ENCODE results near the gene SLC35B2.

Gene SLC35B2

DNA sequence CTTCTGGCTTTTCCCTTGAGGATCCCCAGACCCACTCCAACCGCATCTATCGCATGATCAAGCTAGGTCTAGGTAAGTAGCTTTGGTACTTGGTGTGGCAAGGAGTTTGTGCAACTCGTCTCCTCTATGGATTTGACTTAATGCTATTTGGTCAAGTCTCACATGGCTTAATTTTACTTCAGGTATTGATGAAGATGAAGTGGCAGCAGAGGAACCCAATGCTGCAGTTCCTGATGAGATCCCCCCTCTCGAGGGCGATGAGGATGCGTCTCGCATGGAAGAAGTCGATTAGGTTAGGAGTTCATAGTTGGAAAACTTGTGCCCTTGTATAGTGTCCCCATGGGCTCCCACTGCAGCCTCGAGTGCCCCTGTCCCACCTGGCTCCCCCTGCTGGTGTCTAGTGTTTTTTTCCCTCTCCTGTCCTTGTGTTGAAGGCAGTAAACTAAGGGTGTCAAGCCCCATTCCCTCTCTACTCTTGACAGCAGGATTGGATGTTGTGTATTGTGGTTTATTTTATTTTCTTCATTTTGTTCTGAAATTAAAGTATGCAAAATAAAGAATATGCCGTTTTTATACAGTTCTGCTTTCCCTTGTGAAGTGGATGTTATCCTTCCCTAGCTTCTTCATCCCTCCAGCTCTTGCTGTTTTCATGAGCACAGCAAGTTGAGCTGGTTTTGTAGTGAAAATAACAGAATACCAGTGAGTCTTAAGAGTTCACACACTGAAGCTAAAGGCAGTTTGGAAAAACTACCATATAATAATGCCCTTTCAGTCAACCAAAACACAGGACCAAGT, 3.8 kb downstream of the SLC35B2 start:
- DNase-seq (ENCODE audit: low read depth), result no peak

GRCh38 chr6:44251576-44252524, 5.5 kb downstream of the SLC35B2 start:
- DNase-seq (ENCODE audit: low read depth), result no peak

DNA sequence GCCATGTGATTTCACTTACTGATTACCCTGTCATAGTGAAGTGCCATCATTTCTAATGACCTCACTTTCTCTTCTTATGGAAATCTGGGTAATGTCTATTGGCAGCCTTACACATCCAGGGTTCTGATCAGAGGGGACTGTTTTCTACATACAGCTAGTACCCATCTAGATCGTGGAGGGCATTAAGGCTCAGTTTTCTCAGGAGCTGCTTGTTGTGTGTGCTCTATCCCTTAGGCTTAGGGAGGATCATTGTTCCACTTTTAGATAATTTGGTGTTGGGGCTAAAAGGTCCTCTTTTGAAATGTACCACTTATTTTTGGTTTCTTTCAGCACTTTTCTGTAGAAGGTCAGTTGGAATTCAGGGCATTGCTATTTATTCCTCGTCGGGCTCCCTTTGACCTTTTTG, 6.6 kb downstream of the SLC35B2 start:
- DNase-seq (ENCODE audit: low read depth), result no peak

DNA sequence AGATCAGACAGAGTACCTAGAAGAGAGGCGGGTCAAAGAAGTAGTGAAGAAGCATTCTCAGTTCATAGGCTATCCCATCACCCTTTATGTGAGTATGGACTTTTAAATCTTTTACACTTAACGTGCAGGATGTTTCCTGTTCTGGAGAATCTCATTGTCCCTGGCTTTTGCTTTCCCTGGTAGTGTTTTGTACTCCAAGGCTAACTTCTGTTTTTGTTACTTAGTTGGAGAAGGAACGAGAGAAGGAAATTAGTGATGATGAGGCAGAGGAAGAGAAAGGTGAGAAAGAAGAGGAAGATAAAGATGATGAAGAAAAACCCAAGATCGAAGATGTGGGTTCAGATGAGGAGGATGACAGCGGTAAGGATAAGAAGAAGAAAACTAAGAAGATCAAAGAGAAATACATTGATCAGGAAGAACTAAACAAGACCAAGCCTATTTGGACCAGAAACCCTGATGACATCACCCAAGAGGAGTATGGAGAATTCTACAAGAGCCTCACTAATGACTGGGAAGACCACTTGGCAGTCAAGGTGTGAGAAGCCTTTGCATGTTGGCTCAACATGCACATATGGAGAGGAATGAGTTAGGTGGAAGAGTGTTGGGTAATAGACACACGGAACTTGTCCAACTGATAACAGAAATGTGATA, 7.1 kb downstream of the SLC35B2 start:
- DNase-seq (ENCODE audit: low read depth), result no peak

DNA sequence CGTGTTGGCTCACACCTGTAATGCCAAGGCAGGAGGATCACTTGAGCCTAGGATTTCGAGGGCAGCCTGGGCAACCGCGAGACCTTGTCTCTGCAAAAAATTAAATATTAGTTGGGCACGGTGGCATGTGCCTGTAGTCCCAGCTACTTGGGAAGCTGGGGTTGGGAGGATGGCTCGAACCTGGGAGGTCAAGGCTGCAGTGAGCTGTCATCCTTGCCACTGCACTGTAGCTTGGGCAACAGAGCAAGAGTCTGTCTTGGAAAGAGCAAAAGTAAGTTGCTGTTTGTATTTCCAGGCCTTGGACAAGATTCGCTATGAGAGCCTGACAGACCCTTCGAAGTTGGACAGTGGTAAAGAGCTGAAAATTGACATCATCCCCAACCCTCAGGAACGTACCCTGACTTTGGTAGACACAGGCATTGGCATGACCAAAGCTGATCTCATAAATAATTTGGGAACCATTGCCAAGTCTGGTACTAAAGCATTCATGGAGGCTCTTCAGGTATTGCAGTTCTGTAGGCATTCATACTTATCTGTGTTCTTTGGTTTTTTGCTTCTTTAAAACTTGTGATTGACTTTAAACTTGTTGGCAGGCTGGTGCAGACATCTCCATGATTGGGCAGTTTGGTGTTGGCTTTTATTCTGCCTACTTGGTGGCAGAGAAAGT, 8.1 kb downstream of the SLC35B2 start:
- no peak for DNase-seq (ENCODE audit: low read depth)

DNA sequence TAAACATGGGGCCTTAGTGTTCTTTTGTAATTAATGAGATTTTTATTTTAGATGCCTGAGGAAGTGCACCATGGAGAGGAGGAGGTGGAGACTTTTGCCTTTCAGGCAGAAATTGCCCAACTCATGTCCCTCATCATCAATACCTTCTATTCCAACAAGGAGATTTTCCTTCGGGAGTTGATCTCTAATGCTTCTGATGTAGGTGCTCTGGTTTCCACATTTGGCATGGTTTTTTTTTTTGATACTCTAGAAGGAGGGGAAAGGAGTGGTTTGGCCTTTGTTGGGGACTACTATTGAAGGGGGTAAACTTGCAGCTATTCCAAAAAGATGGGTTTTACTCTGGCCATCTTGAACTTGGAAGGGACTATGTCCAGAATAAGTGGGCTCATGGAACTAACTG, 8.7 kb downstream of the SLC35B2 start:
- DNase-seq (ENCODE audit: low read depth), result no peak

GRCh38 chr6:44247338-44248302, 9.7 kb downstream of the SLC35B2 start:
- peak; percentile 82 for DNase-seq (ENCODE audit: low read depth)

- DNase-seq (ENCODE audit: low read depth), result peak; percentile 85
Observed at GRCh38 chr6:44246663-44247337, 10.5 kb downstream of the SLC35B2 start, which contains the start of gene HSP90AB1. TSS of gene HSP90AB1 (plus strand) at chr6:44247101. CDS start at chr6:44248630, 1,529 bp downstream.

GRCh38 chr6:44245912-44246662, 11.2 kb downstream of the SLC35B2 start:
- peak; percentile 75 for DNase-seq (ENCODE audit: low read depth)

GRCh38 chr6:44245391-44245911, 11.9 kb downstream of the SLC35B2 start:
- no peak for DNase-seq (ENCODE audit: low read depth)

- no peak for DNase-seq (ENCODE audit: low read depth)
Observed at GRCh38 chr6:44243345-44243744, 14.0 kb downstream of the SLC35B2 start.

- no peak for DNase-seq (ENCODE audit: low read depth)
Observed at GRCh38 chr6:44238687-44239350, 18.5 kb downstream of the SLC35B2 start.

DNA sequence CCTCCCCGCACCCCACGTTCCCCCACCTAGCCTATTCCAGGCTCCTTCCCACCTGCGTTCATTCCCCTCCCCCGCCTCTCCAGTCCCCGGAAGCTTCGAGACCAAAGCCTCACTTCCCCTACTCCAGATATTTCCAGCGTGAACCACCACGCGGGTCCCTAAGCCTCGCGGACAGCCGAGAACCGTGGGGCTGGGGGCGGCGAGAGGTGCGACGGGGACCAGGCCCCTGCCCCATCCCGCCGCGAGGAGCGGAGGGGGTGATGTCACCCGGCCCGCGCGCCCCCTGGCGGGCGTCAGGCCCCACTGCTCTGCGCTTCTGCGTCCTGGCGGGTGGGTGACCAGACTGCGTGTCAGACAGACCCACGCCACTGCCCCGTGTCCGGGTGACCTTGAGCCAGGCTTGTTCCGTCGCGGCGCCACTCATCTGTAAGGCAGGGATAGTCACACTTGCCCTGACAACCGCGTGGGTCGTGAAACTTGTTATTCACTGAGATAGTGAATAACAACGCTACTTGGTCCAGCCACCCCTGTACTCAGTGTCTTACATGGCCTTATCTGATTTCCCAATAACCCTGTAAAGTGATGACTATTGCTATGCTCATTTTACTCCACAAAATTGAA, 19.4 kb downstream of the SLC35B2 start:
- peak; percentile 50 for DNase-seq (ENCODE audit: low read depth)

GRCh38 chr6:44237021-44237812, 20.1 kb downstream of the SLC35B2 start:
- peak; percentile 50 for DNase-seq (ENCODE audit: low read depth)

GRCh38 chr6:44235891-44236516, 21.3 kb downstream of the SLC35B2 start:
- DNase-seq (ENCODE audit: low read depth), result no peak

DNA sequence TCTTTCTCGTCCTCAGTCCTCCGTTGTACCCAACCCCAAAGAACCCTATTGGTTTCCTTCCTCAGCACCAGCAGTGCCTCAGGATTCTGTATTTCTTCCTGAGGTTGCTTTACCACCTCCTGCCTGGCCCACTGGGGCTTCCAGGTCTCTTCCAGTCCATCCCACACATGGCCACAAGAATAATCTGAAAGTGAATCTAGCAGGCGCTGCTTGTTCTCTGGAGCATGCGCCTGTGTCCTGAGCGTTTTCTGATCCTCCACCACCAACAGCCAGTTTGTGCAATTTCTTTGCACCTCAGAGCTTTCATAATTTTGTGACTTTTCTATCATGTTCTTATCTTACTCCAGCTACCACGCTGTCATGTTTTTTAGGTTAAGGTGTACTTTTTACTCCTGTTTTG, 22.1 kb downstream of the SLC35B2 start:
- DNase-seq (ENCODE audit: low read depth), result no peak
